H1 (cell line): ENCODE results near the gene KIAA1328.

Experiments used
- ASH2L ChIP-seq: fragments of 200-600, 300-600 bp; sonication (generic); IDR thresholded peaks from one replicate; pipeline ENCODE4 v1.7.1; 2017; ENCODE audit warnings: low read length
- MAFK ChIP-seq: IDR thresholded peaks from 2 replicates; pipeline ENCODE4 v1.6.1; 2012; ENCODE audit warnings: low read depth, mild to moderate bottlenecking, improper control_type of control experiment, low read length
- POLR2A ChIP-seq, 2 experiments: IDR thresholded peaks; 1 replicate in 1 of 2; 2 replicates in 1 of 2; pipeline ENCODE4 v1.6.1; 2011; ENCODE audit warnings: low read depth in 2 of 2, low read length in 2 of 2, mild to moderate bottlenecking in 2 of 2; ENCODE audit errors: control extremely low read depth in 1 of 2
- POLR2AphosphoS5 ChIP-seq: IDR thresholded peaks from 2 replicates; pipeline ENCODE4 v1.6.1; 2011; ENCODE audit warnings: low read depth, low read length
- TF ChIP-seq, protein P1 (sequence below), 3 experiments: IDR thresholded peaks; 1 replicate in 2 of 3; 2 replicates in 1 of 3; pipeline versions ENCODE4 v1.5.1 to v1.6.1; 2011; ENCODE audit warnings: low read length in 3 of 3, mild to moderate bottlenecking in 3 of 3, inconsistent platforms in 2 of 3, low read depth in 1 of 3, moderate library complexity in 1 of 3; ENCODE audit not compliant: insufficient read depth in 1 of 3; ENCODE audit errors: control extremely low read depth in 1 of 3

GRCh38 chr18:37264956-37265355 lies 436.0 kb downstream of the KIAA1328 start:
- TF ChIP-seq ASH2L = no peak
- TF ChIP-seq POLR2A (IDR thresholded peaks at IDR 0.05; ENCODE audit: control extremely low read depth in 1 of 2, low read depth in 2 of 2, low read length in 2 of 2) = no peak
- TF ChIP-seq, protein P1, sequence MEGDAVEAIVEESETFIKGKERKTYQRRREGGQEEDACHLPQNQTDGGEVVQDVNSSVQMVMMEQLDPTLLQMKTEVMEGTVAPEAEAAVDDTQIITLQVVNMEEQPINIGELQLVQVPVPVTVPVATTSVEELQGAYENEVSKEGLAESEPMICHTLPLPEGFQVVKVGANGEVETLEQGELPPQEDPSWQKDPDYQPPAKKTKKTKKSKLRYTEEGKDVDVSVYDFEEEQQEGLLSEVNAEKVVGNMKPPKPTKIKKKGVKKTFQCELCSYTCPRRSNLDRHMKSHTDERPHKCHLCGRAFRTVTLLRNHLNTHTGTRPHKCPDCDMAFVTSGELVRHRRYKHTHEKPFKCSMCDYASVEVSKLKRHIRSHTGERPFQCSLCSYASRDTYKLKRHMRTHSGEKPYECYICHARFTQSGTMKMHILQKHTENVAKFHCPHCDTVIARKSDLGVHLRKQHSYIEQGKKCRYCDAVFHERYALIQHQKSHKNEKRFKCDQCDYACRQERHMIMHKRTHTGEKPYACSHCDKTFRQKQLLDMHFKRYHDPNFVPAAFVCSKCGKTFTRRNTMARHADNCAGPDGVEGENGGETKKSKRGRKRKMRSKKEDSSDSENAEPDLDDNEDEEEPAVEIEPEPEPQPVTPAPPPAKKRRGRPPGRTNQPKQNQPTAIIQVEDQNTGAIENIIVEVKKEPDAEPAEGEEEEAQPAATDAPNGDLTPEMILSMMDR (IDR thresholded peaks at IDR 0.05; ENCODE audit: control extremely low read depth in 1 of 3, insufficient read depth in 1 of 3, low read depth in 1 of 3, low read length in 3 of 3) = no peak
- TF ChIP-seq POLR2AphosphoS5 = no peak
- no peak for TF ChIP-seq MAFK
